Stimulated activated CD4-positive, alpha-beta T cell treated with anti-CD3 and anti-CD28 coated beads, TNF-alpha, amount 100 ng/mL, for 48 hours (primary cell): ENCODE results near the gene CTIF.

ENCODE experiments used
- DNase-seq, 3 donors: peaks; one replicate each; pipeline ENCODE4 v3.0.0-alpha.2; 2020; ENCODE audit warnings: low read depth in 3 of 3

CTIF gene

DNA sequence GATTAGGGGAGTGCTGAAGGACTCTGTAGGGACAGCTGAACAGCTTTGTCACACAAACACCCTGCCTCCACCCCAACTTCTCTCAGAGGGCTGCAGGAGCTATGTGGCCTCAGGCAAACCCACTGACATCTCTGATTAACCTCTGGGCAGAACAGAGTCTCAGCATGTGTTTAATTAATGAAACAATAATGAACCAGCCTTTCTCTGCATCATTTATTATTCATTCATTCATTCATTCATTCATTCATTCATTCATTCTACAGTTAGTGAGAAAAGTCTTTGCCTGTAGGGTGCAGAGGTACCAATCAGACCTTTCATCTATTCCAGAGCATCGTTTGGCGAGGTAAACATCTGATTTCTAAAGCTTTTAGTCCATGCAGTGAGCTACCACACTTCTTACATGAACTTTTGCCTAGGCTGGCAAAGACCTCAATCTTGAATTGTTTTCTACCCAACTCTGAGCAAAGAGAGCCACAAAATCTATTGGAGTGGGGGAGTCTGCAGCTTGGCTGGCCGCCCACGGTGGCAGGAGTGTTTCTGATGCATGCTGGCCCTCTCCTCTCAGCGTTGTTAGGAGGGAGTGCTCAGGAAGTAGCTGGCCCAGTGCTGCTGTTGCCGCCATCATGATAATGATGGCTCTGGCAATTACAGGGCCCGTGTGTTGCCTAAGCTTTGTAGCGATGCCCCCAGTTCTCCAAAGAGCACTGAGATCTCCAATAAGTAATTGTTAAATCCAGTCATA, 213.1 kb downstream of the CTIF start:
- DNase-seq: no peak

DNA sequence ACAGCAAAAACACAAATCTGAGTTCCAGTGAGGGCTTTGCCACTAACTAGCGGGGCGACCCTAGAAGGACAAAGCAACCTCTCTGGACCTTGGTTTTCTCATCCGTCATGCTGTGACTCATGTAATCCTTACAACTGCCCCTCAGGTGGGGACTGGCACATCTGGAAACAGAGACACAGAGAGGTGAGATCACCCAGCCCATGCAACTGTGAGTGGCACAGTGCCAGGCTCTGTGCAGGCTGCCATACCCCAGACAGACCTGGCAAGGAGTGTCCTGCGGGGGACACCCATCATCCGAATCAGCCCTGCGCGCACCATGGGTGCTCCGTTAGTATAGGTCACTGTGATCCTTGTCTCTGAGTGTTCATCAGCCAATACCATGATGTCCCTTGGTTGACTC, 213.6 kb downstream of the CTIF start:
- no peak for DNase-seq

GRCh38 chr18:48752928-48753327, 214.1 kb downstream of the CTIF start:
- DNase-seq: no peak

DNA sequence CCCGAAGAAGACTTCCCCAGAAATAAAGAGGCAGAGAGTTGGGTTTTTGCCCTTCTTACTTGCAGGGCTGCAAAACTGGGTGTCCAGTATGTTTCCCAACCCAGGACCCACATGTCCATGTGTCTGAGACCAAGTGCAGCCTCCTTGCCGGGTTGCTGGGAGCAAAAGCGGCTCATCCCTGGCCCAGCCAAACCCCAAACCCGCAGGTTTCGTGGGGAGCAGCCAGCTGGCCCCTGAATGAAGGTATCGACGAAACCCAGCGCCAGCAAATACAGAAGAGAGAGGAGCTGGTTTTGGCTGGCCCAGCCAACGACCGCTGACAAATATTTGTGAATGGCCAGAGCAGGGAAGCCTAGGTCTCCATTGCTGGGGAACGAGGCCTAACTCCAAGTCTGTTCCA, 214.9 kb downstream of the CTIF start:
- DNase-seq: no peak

GRCh38 chr18:48754559-48754958, 215.7 kb downstream of the CTIF start:
- DNase-seq: no peak

DNA sequence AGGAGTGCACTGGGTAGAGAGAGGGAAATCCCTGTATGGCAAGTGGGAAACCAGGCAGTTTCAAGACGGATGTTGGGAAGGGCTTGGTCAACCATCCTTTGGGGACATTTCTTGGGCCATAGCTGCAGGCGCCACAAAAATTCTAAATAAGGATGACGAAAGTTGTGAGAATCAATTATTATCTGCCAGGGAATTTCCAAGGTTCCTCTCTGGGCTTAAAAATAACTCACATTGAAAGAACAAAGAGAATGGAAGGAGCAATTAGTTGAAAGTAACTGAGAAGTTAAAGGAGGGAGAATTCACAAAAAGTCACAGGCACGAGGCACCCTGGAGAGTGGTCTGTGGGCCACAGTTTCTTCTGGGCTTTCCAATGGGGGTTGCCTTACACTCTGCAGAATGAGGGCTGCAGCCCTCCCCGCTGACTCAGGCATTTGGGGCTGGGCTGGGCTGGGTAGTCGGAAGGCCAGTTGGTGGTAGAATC, 216.2 kb downstream of the CTIF start:
- DNase-seq: no peak

DNA sequence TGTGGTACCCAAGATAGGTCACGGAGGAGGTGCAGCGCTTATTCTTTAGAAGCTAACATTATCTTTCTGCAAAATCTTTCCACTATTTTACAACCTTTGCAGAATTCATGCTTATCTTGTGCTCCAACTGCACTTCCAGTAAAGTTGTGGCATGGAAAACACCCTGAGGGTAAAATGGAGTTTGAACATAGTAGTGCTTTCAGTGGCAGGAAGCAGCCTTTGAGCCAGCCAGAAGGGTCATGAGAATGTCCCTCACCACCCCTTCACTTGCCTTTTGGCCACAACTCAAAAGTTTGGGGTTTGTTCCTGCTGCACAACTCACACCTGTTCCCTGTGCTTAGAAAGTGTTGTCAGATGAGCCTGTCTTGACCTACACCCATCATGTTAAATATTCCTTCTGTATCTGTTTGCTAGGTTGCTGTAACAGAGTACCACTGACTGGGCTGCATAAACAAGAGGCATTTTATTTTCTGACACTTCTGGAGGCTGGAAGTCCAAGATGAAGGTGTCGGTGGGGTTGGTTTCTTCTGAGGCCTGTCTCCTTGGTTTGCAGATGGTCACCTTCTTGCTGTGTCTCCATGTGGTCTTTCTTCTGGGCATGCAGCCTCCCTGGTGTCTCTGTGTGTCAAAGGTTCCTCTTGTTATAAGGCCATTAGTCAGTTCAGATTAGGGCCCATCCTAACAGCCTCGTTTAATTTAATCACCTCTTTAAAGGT, 217.8 kb downstream of the CTIF start:
- no peak for DNase-seq

DNA sequence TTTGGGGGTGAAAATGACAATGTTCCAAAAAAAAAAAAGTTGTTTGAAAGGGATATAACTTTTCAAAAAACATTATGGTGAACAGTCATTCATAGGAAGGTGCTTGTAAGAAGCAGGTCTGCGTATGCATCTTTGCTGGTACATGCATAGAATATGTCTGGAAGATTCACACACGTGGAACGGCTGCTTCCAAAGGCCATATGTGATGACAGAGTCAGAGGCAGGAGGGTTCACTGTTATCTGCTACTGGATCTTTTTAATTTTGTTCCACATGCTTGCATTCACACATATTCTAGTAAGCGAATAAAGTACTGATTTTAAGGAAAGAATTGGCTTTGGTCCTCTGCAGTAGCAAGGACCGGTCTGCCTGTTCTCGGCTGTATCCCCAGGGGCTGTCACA, 218.5 kb downstream of the CTIF start:
- no peak for DNase-seq

- no peak for DNase-seq
These were observed 219.1 kb downstream of the CTIF start for GRCh38 chr18:48757906-48758305.

GRCh38 chr18:48761582-48761981, 222.8 kb downstream of the CTIF start:
- no peak for DNase-seq

- DNase-seq: no peak
These were observed 223.2 kb downstream of the CTIF start for GRCh38 chr18:48762022-48762421.

DNA sequence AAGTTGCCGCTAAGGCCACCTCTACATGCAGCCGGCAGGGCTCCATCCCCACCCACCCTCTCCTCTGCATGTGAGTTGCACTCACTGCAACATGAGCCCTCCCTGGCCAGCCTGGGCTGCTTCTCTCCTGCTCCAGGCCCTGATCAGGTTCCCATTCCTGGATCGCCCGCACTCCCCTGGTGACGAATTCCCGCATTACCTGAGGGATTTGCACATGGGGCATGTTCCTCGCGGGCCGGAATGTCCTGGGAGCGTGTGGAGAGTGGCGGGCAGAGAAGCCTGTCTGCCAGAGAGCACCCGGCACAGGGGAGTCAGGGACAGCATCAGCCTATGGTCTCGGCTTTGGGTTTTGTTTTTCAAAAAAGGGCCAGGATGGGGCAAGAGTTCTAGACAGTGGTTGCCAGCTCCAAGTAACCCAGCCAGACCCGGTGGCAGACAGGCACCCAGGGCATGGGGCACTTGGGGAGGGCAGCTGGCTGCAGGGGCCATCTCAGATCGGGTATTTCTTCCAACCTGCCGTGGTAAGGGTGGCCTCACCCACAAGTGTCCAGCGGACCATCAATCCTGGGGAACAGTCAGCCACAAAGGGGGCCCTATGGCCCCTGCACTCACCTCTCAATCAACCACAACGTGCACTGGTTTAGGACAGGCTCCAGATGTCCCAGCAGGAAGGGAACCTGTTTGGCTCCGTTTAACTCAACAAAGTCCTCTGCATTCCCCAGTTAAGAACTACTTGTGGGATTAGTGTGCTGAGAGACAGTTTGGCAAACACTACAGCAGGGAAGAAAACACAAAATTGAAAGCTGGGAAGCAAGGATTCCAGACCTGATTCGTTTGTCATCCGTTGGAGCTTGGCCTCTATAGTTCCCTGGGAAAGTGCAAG, 224.2 kb downstream of the CTIF start:
- DNase-seq: no peak

GRCh38 chr18:48763719-48764100, 224.9 kb downstream of the CTIF start:
- no peak for DNase-seq

GRCh38 chr18:48765053-48765452, 226.2 kb downstream of the CTIF start:
- no peak for DNase-seq

GRCh38 chr18:48766026-48766425, 227.2 kb downstream of the CTIF start:
- DNase-seq: no peak

DNA sequence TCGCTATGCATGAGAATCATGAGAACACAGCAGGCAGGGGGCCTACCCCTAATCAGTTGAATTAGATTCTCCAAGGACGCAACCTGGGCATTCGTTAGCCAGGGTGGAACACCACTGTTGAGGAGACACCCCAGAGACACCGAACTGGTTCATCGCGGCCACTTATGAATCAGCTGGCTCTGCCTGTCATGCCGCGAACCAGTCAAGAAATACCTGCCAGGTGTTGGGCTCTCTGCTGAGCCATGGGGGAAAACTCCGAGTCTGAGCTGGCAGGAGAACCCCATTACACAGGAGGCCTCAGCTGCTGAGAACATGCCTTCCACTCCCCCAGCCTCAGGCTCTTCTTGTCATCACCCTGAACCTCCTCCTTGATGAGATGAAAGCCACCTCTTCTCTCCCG, 227.7 kb downstream of the CTIF start:
- DNase-seq: no peak

GRCh38 chr18:48767090-48767690, 228.4 kb downstream of the CTIF start:
- no peak for DNase-seq

GRCh38 chr18:48769006-48769636, 230.3 kb downstream of the CTIF start:
- no peak for DNase-seq

DNA sequence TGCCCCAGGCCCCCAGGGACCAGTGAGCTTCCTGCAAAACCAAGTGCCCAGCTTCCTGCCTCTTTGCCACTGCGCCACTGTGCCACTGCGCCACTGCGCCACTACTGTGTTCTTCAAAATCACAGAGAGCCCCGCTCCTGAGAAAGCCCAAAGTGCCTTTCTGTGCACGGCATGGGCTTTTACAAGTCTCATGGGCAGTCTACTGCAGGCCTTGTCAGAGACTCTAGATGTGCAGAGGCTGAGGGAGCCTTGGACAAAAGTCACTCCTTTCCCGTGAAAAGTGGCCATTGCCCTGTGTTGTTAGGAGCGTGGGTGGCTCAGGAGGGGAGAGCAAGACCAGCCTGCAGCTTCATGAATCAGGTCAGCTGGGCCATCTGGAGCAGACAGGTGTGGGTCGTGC, 231.4 kb downstream of the CTIF start:
- DNase-seq: no peak

DNA sequence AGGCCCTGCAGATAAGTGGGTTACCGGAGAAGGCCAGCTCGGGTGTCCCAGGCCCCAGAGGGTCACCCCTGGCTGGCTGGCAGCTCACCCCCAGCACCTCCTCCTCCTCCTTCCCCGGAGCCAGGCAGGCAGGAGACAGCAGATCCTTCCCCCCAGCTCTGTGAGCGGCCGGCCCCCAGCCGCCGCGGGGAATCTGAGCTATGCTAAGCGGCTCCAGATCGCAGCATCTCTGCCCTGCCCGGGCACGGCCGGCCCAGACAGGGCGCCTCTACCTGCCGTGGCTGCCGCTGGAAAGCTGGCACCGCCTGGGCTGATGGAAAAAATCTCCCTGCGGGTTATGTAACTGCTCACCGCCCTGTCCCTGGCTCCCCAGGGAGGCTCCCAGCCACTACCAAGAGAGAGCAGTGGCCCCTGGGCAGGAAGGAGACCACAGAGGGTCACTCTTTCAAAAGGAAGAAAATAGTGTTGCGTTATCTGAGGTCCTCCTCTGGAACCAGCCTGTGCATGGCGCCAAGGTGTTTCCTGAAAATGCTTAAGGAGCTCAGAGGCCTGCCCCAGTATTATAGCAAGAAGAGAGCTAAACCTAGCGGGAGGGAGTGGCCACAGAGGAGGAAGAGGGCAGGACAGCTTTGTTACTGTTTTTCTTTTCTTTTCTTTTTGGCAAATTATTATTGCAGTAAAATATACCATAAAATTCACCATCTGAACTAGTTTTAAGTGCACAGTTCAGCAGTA, 233.0 kb downstream of the CTIF start:
- no peak for DNase-seq

GRCh38 chr18:48772457-48772856, 233.6 kb downstream of the CTIF start:
- DNase-seq: no peak
